Calu3 (cell line): Measurements from ENCODE around the gene C1orf167. TPM values are rescaled to one million over a fixed set of nuclear protein-coding genes. Genes with fewer than 3 reads are reported as not detected.

Experiments
- BruUV-seq: library from RNA; stranded (reverse); fragments of 400-500 nt; replicated peaks from 2 replicates; lab custom pipeline; 2021; lab: Mats Ljungman, UMichigan
- CTCF ChIA-PET: fragments of 300-600 bp; sonication (Branson Sonifier 250); formaldehyde crosslinking; loops from one replicate; lab custom pipeline; 2022; ENCODE audit warnings: antibody characterized with exemption; lab: Charles Lee
- DNase-seq: peaks from one replicate; pipeline ENCODE4 v3.0.0; 2022
- H3K27ac Mint-ChIP-seq: one replicate; pipeline ENCODE4 v1.8.0; 2022; ENCODE audit warnings: mixed read lengths; ENCODE audit not compliant: unreplicated experiment
- H3K27me3 Mint-ChIP-seq: one replicate; pipeline ENCODE4 v1.8.0; 2022; ENCODE audit warnings: mixed read lengths; ENCODE audit not compliant: unreplicated experiment
- H3K36me3 Mint-ChIP-seq: one replicate; pipeline ENCODE4 v1.8.0; 2022; ENCODE audit warnings: mild to moderate bottlenecking, moderate library complexity, mixed read lengths; ENCODE audit not compliant: insufficient read depth, unreplicated experiment
- H3K4me1 Mint-ChIP-seq: one replicate; pipeline ENCODE4 v1.8.0; 2022; ENCODE audit warnings: mild to moderate bottlenecking, low read depth, mixed read lengths; ENCODE audit not compliant: unreplicated experiment
- H3K4me3 Mint-ChIP-seq: one replicate; pipeline ENCODE4 v1.8.0; 2022; ENCODE audit warnings: mild to moderate bottlenecking, low read depth, moderate library complexity, mixed read lengths; ENCODE audit not compliant: unreplicated experiment
- H3K9me3 Mint-ChIP-seq: one replicate; pipeline ENCODE4 v1.8.0; 2022; ENCODE audit warnings: low read depth, mixed read lengths; ENCODE audit not compliant: unreplicated experiment
- CTCF ChIP-seq: fragments of 200-600 bp; IDR thresholded peaks from one replicate; pipeline ENCODE4 v1.8.0; 2022; ENCODE audit warnings: antibody characterized with exemption; ENCODE audit not compliant: unreplicated experiment
- intact Hi-C: fragments of 100-400 bp; cut with micrococcal nuclease; formaldehyde crosslinking; loops from one replicate; pipeline ENCODE4 v1.10.0; 2022; ENCODE audit not compliant: unreplicated experiment
- total RNA-seq: library from RNA; stranded (reverse); gene quantifications from 2 replicates; pipeline ENCODE4 v1.2.3, GENCODE V29; 2022

Gene C1orf167
- total RNA-seq, 1 experiment from 2014 or later, result not detected

DNA sequence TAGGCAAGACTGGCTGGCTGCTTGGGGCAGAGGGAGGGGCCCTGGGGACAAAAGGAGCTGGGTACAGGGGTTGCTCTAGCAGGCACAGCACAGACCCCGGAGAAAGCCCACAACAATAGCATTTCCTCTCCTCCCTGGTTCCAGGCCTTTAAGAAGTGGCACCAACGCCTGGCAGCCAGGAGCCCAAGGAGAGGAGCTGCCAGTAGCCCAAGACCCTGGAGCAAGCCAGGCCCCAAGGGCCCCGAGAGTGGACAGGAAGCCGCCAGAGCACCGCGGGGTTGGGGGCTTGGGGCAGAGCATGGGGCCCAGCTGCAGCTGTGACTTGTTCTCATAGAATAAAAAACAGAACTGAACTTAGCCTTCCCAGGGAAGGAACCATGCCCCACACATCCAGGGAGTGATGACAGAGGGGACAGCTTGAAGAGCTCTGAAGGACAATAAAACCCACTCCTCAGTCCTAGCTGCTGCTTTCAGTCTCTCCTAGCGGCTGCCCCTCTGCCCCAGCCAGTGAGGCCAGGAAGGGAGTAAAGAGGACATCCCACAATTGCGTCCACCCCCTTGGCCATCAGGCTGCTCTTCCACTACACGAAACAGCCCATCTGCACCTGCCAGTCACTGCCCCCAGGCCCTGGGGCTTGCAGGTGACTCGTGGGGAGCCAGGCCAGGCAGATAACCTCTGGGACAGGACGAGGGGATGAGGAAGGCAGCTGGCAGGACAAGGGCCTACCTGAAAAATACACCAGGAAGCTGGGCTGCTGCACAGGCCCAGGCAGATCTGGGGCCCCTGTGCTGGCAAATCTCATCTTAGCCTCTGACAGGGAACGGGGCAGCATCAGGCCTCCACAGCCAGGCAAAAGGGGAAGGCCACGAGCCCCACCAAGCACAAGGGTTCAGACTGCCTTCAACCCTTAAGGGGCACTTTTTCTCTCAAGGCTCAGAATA lies 27.4 kb downstream of the C1orf167 start:
- Mint-ChIP-seq H3K9me3 (no peaks in the 10 kb centered on the region), H3K4me3 (no peak overlapping the region), H3K27ac (no peak overlapping the region), H3K36me3 (peaks cover 25% of the 10 kb centered on the region), H3K4me1 (peaks cover 21% of the 10 kb centered on the region), H3K27me3 (no peaks in the 10 kb centered on the region)
- no peak for DNase-seq
- BruUV-seq, result no TSS peak
- CTCF ChIA-PET, result no interaction called here
- TF ChIP-seq CTCF, result no peak
- intact Hi-C loops, result no loop called here

GRCh38 chr1:11790101-11790879 lies 28.3 kb downstream of the C1orf167 start:
- TSS peak; percentile 39 for BruUV-seq
- no peaks in the 10 kb centered on the region for H3K27me3 Mint-ChIP-seq
- peaks cover 21% of the 10 kb centered on the region for H3K36me3 Mint-ChIP-seq
- intact Hi-C loops, result no loop called here
- H3K4me3 Mint-ChIP-seq, result peak overlapping the region; percentile 33
- no peak for DNase-seq
- CTCF ChIA-PET, result no interaction called here
- no peaks in the 10 kb centered on the region for H3K9me3 Mint-ChIP-seq
- peaks cover 21% of the 10 kb centered on the region for H3K4me1 Mint-ChIP-seq
- peak overlapping the region; percentile 72 for H3K27ac Mint-ChIP-seq
- TF ChIP-seq CTCF, result no peak

GRCh38 chr1:11790880-11791715 lies 29.1 kb downstream of the C1orf167 start:
- H3K4me1 Mint-ChIP-seq, result peaks cover 21% of the 10 kb centered on the region
- H3K36me3 Mint-ChIP-seq, result peaks cover 27% of the 10 kb centered on the region
- no peaks in the 10 kb centered on the region for H3K27me3 Mint-ChIP-seq
- no peaks in the 10 kb centered on the region for H3K9me3 Mint-ChIP-seq
- CTCF ChIA-PET, result no interaction called here
- H3K27ac Mint-ChIP-seq, result peak overlapping the region; percentile 72
- intact Hi-C loops, result no loop called here
- peak; percentile 54 for DNase-seq
- no peak for TF ChIP-seq CTCF
- peak overlapping the region; percentile 33 for H3K4me3 Mint-ChIP-seq
- no TSS peak for BruUV-seq

GRCh38 chr1:11792106-11792505 lies 30.1 kb downstream of the C1orf167 start:
- intact Hi-C loops, result no loop called here
- Mint-ChIP-seq H3K36me3 (peaks cover 27% of the 10 kb centered on the region), H3K27me3 (no peaks in the 10 kb centered on the region), H3K9me3 (no peaks in the 10 kb centered on the region), H3K4me3 (no peak overlapping the region), H3K27ac (peak overlapping the region; percentile 75), H3K4me1 (peaks cover 21% of the 10 kb centered on the region)
- no TSS peak for BruUV-seq
- TF ChIP-seq CTCF, result no peak
- no peak for DNase-seq
- CTCF ChIA-PET, result no interaction called here
